HL-60 (cell line): Measurements from ENCODE around the gene ZSCAN26.

Experiments used
- DNase-seq, 2 experiments: peaks; one replicate each; pipeline ENCODE4 v3.0.0-alpha.2; 2010 to 2020; ENCODE audit warnings: low read depth in 1 of 2, low spot score in 1 of 2
- H3K27ac ChIP-seq: fragments of 250-450 bp; sonication (Bioruptor Pico); replicated peaks from 2 replicates; pipeline ENCODE4 v1.5.1; 2020; ENCODE audit warnings: mild to moderate bottlenecking, moderate library complexity
- H3K27me3 ChIP-seq: fragments of 250-450 bp; sonication (Bioruptor Pico); 2 replicates; pipeline ENCODE4 v1.5.1; 2021; ENCODE audit warnings: mild to moderate bottlenecking, moderate library complexity; ENCODE audit not compliant: insufficient read depth, poor library complexity, severe bottlenecking
- H3K4me3 ChIP-seq: replicated peaks from 2 replicates; pipeline ENCODE4 v1.5.1; 2011; ENCODE audit warnings: mild to moderate bottlenecking, control low read depth, low read length; ENCODE audit not compliant: insufficient read depth
- CTCF ChIP-seq: IDR thresholded peaks from one replicate; pipeline ENCODE4 v1.5.1; 2011; ENCODE audit warnings: low read length, control low read depth, inconsistent platforms; ENCODE audit not compliant: insufficient read depth
- GABPA ChIP-seq: IDR thresholded peaks from 2 replicates; pipeline ENCODE4 v1.6.1; 2012; ENCODE audit warnings: low read depth
- POLR2AphosphoS5 ChIP-seq: IDR thresholded peaks from 2 replicates; pipeline ENCODE4 v1.6.1; 2012; ENCODE audit warnings: low read depth
- REST ChIP-seq: IDR thresholded peaks from 2 replicates; pipeline ENCODE4 v1.6.1; 2012; ENCODE audit warnings: low read depth; ENCODE audit not compliant: insufficient replicate concordance
- SPI1 ChIP-seq: IDR thresholded peaks from 2 replicates; pipeline ENCODE4 v1.6.1; 2012; ENCODE audit warnings: low read depth, mild to moderate bottlenecking, borderline replicate concordance

ZSCAN26 gene

GRCh38 chr6:28291573-28291972 lies 24.6 kb downstream of the ZSCAN26 start:
- Histone ChIP-seq H3K27ac (no peak overlapping the region), H3K4me3 (no peak overlapping the region), H3K27me3 (no peaks in the 10 kb centered on the region)
- TF ChIP-seq CTCF: no peak
- TF ChIP-seq POLR2AphosphoS5: no peak
- no peak for TF ChIP-seq REST
- no peak for TF ChIP-seq GABPA
- TF ChIP-seq SPI1: no peak
- no peak for DNase-seq

GRCh38 chr6:28295326-28295725 lies 28.4 kb downstream of the ZSCAN26 start:
- no peak overlapping the region for H3K27ac ChIP-seq
- TF ChIP-seq REST (no peak), GABPA (no peak), POLR2AphosphoS5 (no peak), SPI1 (no peak), CTCF (no peak)
- H3K4me3 ChIP-seq: no peak overlapping the region
- H3K27me3 ChIP-seq: no peaks in the 10 kb centered on the region
- DNase-seq: no peak

- no peaks in the 10 kb centered on the region for H3K27me3 ChIP-seq
- TF ChIP-seq GABPA (no peak), REST (no peak), CTCF (no peak), POLR2AphosphoS5 (no peak), SPI1 (no peak)
- no peak overlapping the region for H3K27ac ChIP-seq
- DNase-seq: no peak
- H3K4me3 ChIP-seq: no peak overlapping the region
These were observed 29.6 kb downstream of the ZSCAN26 start for GRCh38 chr6:28296520-28297060.
